GM12801 (cell line): Measurements from ENCODE around the gene FKBP7.

ENCODE experiments used
- CTCF ChIP-seq: IDR thresholded peaks from one replicate; pipeline ENCODE4 v1.5.1; 2011; ENCODE audit warnings: control low read depth; ENCODE audit not compliant: insufficient read length; ENCODE audit errors: extremely low read depth

Gene FKBP7, protein sequence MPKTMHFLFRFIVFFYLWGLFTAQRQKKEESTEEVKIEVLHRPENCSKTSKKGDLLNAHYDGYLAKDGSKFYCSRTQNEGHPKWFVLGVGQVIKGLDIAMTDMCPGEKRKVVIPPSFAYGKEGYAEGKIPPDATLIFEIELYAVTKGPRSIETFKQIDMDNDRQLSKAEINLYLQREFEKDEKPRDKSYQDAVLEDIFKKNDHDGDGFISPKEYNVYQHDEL

GRCh38 chr2:178478439-178479274, at the start of gene FKBP7:
FKBP7 (minus strand) TSS chr2:178478600; CDS start chr2:178478499, 101 bp downstream.
- TF ChIP-seq CTCF: peak; percentile 15

DNA sequence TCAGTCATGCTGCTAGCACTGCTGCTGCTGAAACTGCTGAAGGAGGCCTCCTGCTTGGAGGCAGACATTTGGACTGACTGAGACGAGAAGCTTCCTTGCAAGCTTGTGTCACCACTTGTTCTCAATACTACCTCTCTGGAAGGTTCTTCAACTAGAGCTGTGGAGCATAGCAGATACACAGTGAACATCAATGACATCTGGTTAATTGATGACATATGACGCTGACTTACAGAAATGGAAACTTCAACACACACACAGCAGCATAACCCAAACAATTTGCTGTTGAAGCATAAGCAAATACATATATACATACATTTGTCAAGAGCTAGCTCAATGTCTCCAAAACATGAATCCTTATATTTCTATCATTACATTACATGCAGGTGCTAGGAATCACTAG, 49.2 kb upstream of the FKBP7 start:
- TF ChIP-seq CTCF: no peak

- TF ChIP-seq CTCF: no peak
Measured at GRCh38 chr2:178526256-178526655, 47.9 kb upstream of the FKBP7 start.

- TF ChIP-seq CTCF: no peak
Measured at GRCh38 chr2:178523596-178524134, 45.3 kb upstream of the FKBP7 start.

- TF ChIP-seq CTCF: peak; percentile 62
Measured at GRCh38 chr2:178522950-178523595, 44.7 kb upstream of the FKBP7 start.

- no peak for TF ChIP-seq CTCF
Measured at GRCh38 chr2:178521304-178522150, 43.1 kb upstream of the FKBP7 start.
